ENCODE measurements around the gene ERBB4. TPM values are rescaled to one million over a fixed set of nuclear protein-coding genes. Genes with fewer than 3 reads are reported as not detected.

The ERBB4 gene
- total RNA-seq, 1 donor from 2014 or later, result 8.3 TPM

GRCh38 chr2:212282671-212283261 is 255.8 kb downstream of the ERBB4 start:
- no peaks in the 10 kb centered on the region for H3K36me3 ChIP-seq
- H3K4me3 ChIP-seq, result no peak overlapping the region
- H3K27me3 ChIP-seq (ENCODE audit: low read depth), result no peaks in the 10 kb centered on the region
- intact Hi-C loops (cut with micrococcal nuclease), result no loop called here
- TF ChIP-seq CTCF (IDR thresholded peaks at IDR 0.05; ENCODE audit: borderline replicate concordance), result no peak
- no peak overlapping the region for H3K27ac ChIP-seq (replicated peaks)
- DNase-seq, result no peak
- H3K9me3 ChIP-seq (replicated peaks), result no peaks in the 10 kb centered on the region
- H3K4me1 ChIP-seq, result peaks cover 13% of the 10 kb centered on the region

- Histone ChIP-seq H3K27ac (replicated peaks) (no peak overlapping the region), H3K27me3 (ENCODE audit: low read depth) (no peaks in the 10 kb centered on the region), H3K4me1 (peaks cover 1% of the 10 kb centered on the region), H3K9me3 (replicated peaks) (no peaks in the 10 kb centered on the region), H3K4me3 (no peak overlapping the region), H3K36me3 (no peaks in the 10 kb centered on the region)
- intact Hi-C loops (cut with micrococcal nuclease), result no loop called here
- no peak for TF ChIP-seq CTCF (IDR thresholded peaks at IDR 0.05; ENCODE audit: borderline replicate concordance)
- no peak for DNase-seq
Observed at GRCh38 chr2:212276813-212277212, 261.8 kb downstream of the ERBB4 start.

- no peak for TF ChIP-seq CTCF (IDR thresholded peaks at IDR 0.05; ENCODE audit: borderline replicate concordance)
- Histone ChIP-seq H3K27me3 (ENCODE audit: low read depth) (no peaks in the 10 kb centered on the region), H3K9me3 (replicated peaks) (no peaks in the 10 kb centered on the region), H3K4me1 (peaks cover 7% of the 10 kb centered on the region), H3K4me3 (no peak overlapping the region), H3K27ac (replicated peaks) (no peak overlapping the region), H3K36me3 (no peaks in the 10 kb centered on the region)
- no peak for DNase-seq
- intact Hi-C loops (cut with micrococcal nuclease), result no loop called here
Observed at GRCh38 chr2:212274215-212274614, 264.4 kb downstream of the ERBB4 start.

GRCh38 chr2:212271583-212271982 is 267.0 kb downstream of the ERBB4 start:
- Histone ChIP-seq H3K36me3 (no peaks in the 10 kb centered on the region), H3K4me3 (no peak overlapping the region), H3K27me3 (ENCODE audit: low read depth) (no peaks in the 10 kb centered on the region), H3K4me1 (peaks cover 7% of the 10 kb centered on the region), H3K27ac (replicated peaks) (no peak overlapping the region), H3K9me3 (replicated peaks) (no peaks in the 10 kb centered on the region)
- TF ChIP-seq CTCF (IDR thresholded peaks at IDR 0.05; ENCODE audit: borderline replicate concordance), result no peak
- intact Hi-C loops (cut with micrococcal nuclease), result no loop called here
- no peak for DNase-seq

GRCh38 chr2:212269005-212269404 is 269.6 kb downstream of the ERBB4 start:
- no peak for TF ChIP-seq CTCF (IDR thresholded peaks at IDR 0.05; ENCODE audit: borderline replicate concordance)
- intact Hi-C loops (cut with micrococcal nuclease), result no loop called here
- Histone ChIP-seq H3K9me3 (replicated peaks) (no peaks in the 10 kb centered on the region), H3K36me3 (no peaks in the 10 kb centered on the region), H3K27me3 (ENCODE audit: low read depth) (no peaks in the 10 kb centered on the region), H3K27ac (replicated peaks) (no peak overlapping the region), H3K4me3 (no peak overlapping the region), H3K4me1 (peaks cover 7% of the 10 kb centered on the region)
- no peak for DNase-seq
